GM13977 (cell line): Measurements from ENCODE around the gene CDK18.
A peak's percentile ranks its signal among the peaks of the same experiment; 100 is the strongest.
"Not testable (repeated sequence)": the region's sequence is repeated elsewhere in the genome, so short reads cannot be mapped to it uniquely, and the experiment has no call there.

ENCODE experiments used
- DNase-seq: peaks from one replicate; pipeline ENCODE4 v3.0.0; 2012; ENCODE audit warnings: low spot score
- CTCF ChIP-seq: IDR thresholded peaks from 2 replicates; pipeline ENCODE4 v1.5.1; 2012; ENCODE audit warnings: mild to moderate bottlenecking, control low read depth; ENCODE audit not compliant: insufficient read depth; ENCODE audit errors: extremely low read depth, missing control alignments
- in situ Hi-C: fragments of 300-500 bp; cut with MboI; formaldehyde crosslinking; loops from one replicate; pipeline ENCODE4 v1.12.0; 2022; ENCODE audit warnings: low sequenced_read_pairs, low pct_unique_long_range_greater_than_20kb, mixed read lengths, inconsistent platforms; ENCODE audit not compliant: unreplicated experiment

Gene CDK18

DNA sequence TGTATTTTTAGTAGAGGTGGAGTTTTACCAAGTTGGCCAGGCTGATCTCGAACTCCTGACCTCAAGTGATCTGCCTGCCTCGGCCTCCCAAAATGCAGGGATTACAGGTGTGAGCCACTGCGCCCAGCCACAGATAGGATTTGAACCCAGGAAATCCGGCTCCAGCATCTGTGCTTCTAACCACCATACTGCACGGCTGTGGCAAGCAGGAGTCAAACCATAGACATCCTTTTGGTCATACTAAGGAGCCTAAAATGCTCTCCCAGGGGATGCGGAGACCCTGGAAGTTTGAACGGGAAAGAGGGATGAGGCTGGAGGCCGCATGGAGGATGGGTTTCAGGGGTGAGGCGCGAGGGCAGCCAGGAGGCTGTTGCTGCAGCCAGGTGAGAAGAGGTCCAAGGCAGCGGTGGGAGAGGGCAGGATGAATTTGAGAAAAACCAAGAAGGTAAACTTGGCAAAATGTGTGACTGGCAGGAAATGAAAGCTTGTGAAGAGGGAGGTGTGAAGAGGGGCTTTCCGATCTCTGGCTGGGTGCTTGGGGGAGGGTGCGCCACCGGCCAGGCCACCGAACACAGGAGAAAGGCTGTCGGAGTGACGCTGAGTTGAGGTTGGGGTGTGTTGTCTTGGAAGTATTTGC lies 24.0 kb upstream of the CDK18 start:
- in situ Hi-C loops = no loop called here
- DNase-seq = peak; percentile 80
- TF ChIP-seq CTCF = no peak

GRCh38 chr1:205481218-205481617 lies 23.3 kb upstream of the CDK18 start:
- DNase-seq = no peak
- in situ Hi-C loops = no loop called here
- TF ChIP-seq CTCF = no peak

DNA sequence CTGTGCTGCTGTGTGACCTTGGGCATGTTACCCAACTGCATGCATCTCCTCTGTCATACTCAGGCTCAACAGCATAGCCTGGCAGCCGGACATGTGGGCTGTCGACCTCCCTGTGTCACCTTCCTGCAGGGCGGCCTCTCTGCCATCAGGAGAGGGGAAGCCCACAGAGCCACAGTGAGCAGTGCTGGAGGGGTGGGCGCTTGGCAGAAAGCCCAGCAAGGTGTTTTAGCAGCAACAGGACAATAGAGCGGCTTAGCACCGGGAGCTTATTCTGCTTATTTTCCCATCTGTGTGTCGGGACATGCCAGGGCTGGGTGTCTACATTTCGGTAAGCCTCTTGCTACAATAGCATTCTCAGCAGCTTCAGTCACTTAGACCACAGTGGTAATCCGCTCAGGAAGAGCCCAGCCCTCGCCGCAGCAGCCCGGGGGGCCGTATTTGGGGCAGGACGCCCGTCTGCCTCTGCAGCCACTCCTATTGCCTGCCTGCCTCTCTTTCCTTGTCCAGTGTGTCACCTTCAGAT lies 22.8 kb upstream of the CDK18 start:
- no peak for DNase-seq
- in situ Hi-C loops = no loop called here
- TF ChIP-seq CTCF = no peak

- DNase-seq, in situ Hi-C loops: not testable (repeated sequence)
Observed at GRCh38 chr1:205482587-205482986, 21.9 kb upstream of the CDK18 start.

- in situ Hi-C loops = no loop called here
- no peak for DNase-seq
- TF ChIP-seq CTCF = no peak
Observed at GRCh38 chr1:205483372-205483771, 21.1 kb upstream of the CDK18 start.

DNA sequence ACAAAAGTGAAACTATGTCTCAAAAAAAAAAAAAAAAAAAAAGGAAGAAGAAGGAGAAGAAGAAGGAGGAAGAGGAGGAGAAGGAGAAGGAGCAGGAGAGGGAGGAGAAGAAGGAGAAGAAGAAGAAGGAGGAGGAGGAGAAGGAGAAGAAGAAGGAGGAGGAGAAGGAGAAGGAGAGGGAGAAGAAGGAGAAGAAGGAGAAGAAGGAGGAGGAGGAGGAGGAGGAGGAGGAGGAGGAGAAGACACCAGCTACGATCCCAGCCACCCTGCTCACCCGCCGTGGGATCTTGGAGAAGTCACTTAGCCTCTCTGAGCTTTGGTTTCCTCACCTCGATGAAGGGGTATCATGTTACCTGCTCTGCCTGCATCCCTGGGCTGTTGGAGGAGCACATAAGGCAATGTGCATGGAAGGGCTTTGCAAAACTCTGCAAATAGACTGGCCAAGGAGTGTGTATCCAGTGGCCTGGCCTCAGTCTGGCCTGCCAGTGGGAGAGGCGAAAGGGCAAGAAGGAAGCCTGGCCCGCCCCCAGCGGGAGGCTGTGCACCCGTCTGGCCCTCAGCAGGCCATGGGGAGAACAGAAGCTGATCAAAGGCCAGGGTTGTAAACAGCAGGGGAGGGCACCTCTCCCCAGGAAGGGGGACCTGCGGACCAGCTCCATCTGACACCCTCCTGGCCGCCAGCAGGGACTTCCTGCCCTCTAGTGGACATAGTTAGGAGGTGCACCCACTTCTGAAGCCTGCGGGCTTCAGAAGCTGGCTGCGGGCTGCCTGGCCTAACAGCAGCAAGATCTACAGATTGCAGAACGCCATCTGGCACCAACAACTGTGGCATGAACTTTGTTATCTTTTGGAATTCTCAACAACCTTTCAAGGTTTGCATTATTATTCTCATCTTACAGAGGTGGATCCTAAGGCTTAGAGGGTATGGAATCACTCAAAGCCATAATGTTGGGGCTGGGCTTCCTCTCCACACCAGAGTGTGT lies 19.2 kb upstream of the CDK18 start:
- in situ Hi-C loops = no loop called here

More for the DNA sequence above, 19.2 kb upstream of the CDK18 start:
- peak; percentile 89 for DNase-seq
- TF ChIP-seq CTCF = peak; percentile 93
